Tibial artery (tissue), 4 donors: Measurements from ENCODE around the gene LASP1NB.

Experiments
- DNase-seq, 2 donors: peaks; one replicate each; pipeline ENCODE4 v3.0.0-alpha.2; 2019
- H3K27ac ChIP-seq, 2 donors: fragments of 200-600 bp; sonication (generic) in 1 of 2; 1 replicate in 1 of 2; 2 replicates in 1 of 2; pipeline ENCODE4 v1.5.1; 2018 to 2019; ENCODE audit warnings: mild to moderate bottlenecking in 1 of 2
- H3K27me3 ChIP-seq, 2 donors: fragments of 200-600 bp; sonication (generic) in 1 of 2; one replicate each; pipeline versions ENCODE4 v1.5.1 to v1.6.0; 2016 to 2019
- H3K36me3 ChIP-seq, 3 donors: fragments of 200-600 bp; sonication (generic) in 2 of 3; one replicate each; pipeline ENCODE4 v1.5.1; 2016 to 2019; ENCODE audit warnings: mild to moderate bottlenecking in 2 of 3
- H3K4me1 ChIP-seq, 4 donors: fragments of 200-600 bp; sonication (generic) in 2 of 4; 1 replicate in 3 of 4; 2 replicates in 1 of 4; pipeline ENCODE4 v1.5.1; 2016 to 2019
- H3K4me3 ChIP-seq, 2 donors: fragments of 200-600 bp; sonication (generic) in 1 of 2; 1 replicate in 1 of 2; 2 replicates in 1 of 2; pipeline ENCODE4 v1.5.1; 2018 to 2019; ENCODE audit warnings: mild to moderate bottlenecking in 2 of 2
- H3K9me3 ChIP-seq, 3 donors: fragments of 200-600 bp; sonication (generic) in 1 of 3; one replicate each; pipeline ENCODE4 v1.5.1; 2016 to 2019
- CTCF ChIP-seq, 2 experiments: fragments of 200-600 bp in 1 of 2; fragments of 450-650 bp in 1 of 2; IDR thresholded peaks; one replicate each; pipeline ENCODE4 v1.5.1; 2017 to 2019; ENCODE audit warnings: antibody characterized with exemption in 2 of 2, mild to moderate bottlenecking in 1 of 2, moderate library complexity in 1 of 2
- intact Hi-C: fragments of 100-400 bp; cut with DNase I; formaldehyde crosslinking; loops from one replicate; pipeline ENCODE4 v1.15.0; 2023; ENCODE audit warnings: low total_unique reads

The LASP1NB gene

GRCh38 chr17:38918129-38918913 lies 7.1 kb upstream of the LASP1NB start:
- no peak for DNase-seq
- Histone ChIP-seq H3K27ac (peak overlapping the region; percentile 84), H3K4me3 (no peak overlapping the region), H3K9me3 (no peaks in the 10 kb centered on the region), H3K27me3 (no peaks in the 10 kb centered on the region), H3K4me1 (peaks cover 6 to 67% (median 56%) of the 10 kb centered on the region in 4 donors), H3K36me3 (peaks cover 41 to 70% (median 54%) of the 10 kb centered on the region in 3 donors)
- intact Hi-C loops = no loop called here
- no peak for TF ChIP-seq CTCF (IDR thresholded peaks at IDR 0.05)

DNA sequence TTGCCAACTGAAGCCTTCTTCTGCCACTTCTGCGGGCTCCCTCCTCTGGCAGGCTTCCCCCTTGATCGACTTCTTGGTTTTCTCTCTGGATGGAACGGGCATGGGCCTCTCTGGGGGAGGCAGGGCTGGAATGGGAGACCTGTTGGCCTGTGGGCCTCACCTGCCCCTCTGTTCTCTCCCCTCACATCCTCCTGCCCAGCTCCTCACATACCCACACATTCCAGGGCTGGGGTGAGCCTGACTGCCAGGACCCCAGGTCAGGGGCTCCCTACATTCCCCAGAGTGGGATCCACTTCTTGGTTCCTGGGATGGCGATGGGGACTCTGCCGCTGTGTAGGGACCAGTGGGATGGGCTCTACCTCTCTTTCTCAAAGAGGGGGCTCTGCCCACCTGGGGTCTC lies 6.5 kb upstream of the LASP1NB start:
- no peak for TF ChIP-seq CTCF (IDR thresholded peaks at IDR 0.05)
- Histone ChIP-seq H3K4me1 (peaks cover 6 to 69% (median 58%) of the 10 kb centered on the region in 4 donors), H3K36me3 (peaks cover 41 to 66% (median 54%) of the 10 kb centered on the region in 3 donors), H3K9me3 (no peaks in the 10 kb centered on the region), H3K27me3 (no peaks in the 10 kb centered on the region), H3K27ac (peak overlapping the region; percentile 84), H3K4me3 (no peak overlapping the region)
- intact Hi-C loops = no loop called here
- no peak for DNase-seq

DNA sequence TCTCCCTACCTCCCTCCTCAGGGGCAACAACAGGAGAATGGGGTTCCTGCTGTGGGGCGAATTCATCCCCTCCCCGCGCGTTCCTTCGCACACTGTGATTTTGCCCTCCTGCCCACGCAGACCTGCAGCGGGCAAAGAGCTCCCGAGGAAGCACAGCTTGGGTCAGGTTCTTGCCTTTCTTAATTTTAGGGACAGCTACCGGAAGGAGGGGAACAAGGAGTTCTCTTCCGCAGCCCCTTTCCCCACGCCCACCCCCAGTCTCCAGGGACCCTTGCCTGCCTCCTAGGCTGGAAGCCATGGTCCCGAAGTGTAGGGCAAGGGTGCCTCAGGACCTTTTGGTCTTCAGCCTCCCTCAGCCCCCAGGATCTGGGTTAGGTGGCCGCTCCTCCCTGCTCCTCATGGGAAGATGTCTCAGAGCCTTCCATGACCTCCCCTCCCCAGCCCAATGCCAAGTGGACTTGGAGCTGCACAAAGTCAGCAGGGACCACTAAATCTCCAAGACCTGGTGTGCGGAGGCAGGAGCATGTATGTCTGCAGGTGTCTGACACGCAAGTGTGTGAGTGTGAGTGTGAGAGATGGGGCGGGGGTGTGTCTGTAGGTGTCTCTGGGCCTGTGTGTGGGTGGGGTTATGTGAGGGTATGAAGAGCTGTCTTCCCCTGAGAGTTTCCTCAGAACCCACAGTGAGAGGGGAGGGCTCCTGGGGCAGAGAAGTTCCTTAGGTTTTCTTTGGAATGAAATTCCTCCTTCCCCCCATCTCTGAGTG lies 5.9 kb upstream of the LASP1NB start:
- H3K36me3 ChIP-seq = peaks cover 37 to 60% (median 48%) of the 10 kb centered on the region in 3 donors
- TF ChIP-seq CTCF (IDR thresholded peaks at IDR 0.05) = no peak

GRCh38 chr17:38920374-38921291 lies 4.8 kb upstream of the LASP1NB start:
- Histone ChIP-seq H3K9me3 (no peaks in the 10 kb centered on the region), H3K36me3 (peaks cover 25 to 49% (median 36%) of the 10 kb centered on the region in 3 donors), H3K4me3 (no peak overlapping the region), H3K27me3 (no peaks in the 10 kb centered on the region), H3K4me1 (peaks cover 6 to 72% (median 58%) of the 10 kb centered on the region in 4 donors), H3K27ac (peak overlapping the region; percentile 84)
- DNase-seq = peak in 1 of 2 donors; percentile 68
- TF ChIP-seq CTCF (IDR thresholded peaks at IDR 0.05) = no peak
- intact Hi-C loops = no loop called here

More for the DNA sequence above, 5.9 kb upstream of the LASP1NB start:
- intact Hi-C loops = no loop called here
- H3K4me3 ChIP-seq = no peak overlapping the region
- no peaks in the 10 kb centered on the region for H3K9me3 ChIP-seq
- H3K27me3 ChIP-seq = no peaks in the 10 kb centered on the region
- H3K27ac ChIP-seq = peak overlapping the region; percentile 84
- DNase-seq = peak in 1 of 2 donors; percentile 62
- peaks cover 6 to 65% (median 55%) of the 10 kb centered on the region in 4 donors for H3K4me1 ChIP-seq
